PC-9 (cell line): ENCODE data around the gene TAS1R1. TPM values are rescaled to one million over a fixed set of nuclear protein-coding genes. Genes with fewer than 3 reads are reported as not detected.

Source experiments
- BruUV-seq: library from RNA; stranded (reverse); fragments of 400-500 nt; replicated peaks from 2 replicates; lab custom pipeline; 2021; lab: Mats Ljungman, UMichigan
- CTCF ChIA-PET: fragments of 300-600 bp; sonication (Branson Sonifier 250); formaldehyde crosslinking; loops from one replicate; lab custom pipeline; 2022; ENCODE audit warnings: antibody characterized with exemption; lab: Charles Lee
- POLR2A ChIA-PET: fragments of 300-600 bp; sonication (Branson Sonifier 250); formaldehyde crosslinking; loops from one replicate; lab custom pipeline; 2022; ENCODE audit warnings: antibody characterized with exemption; ENCODE audit not compliant: unreplicated experiment; lab: Charles Lee
- DNase-seq, 2 experiments: peaks; one replicate each; pipeline versions ENCODE4 v3.0.0 to v3.0.0-alpha.2; 2015 to 2022; ENCODE audit warnings: mixed read lengths in 1 of 2
- H2AFZ ChIP-seq: fragments of 200-600 bp; sonication (generic); 2 replicates; pipeline ENCODE4 v1.8.1; 2017; ENCODE audit warnings: antibody characterized with exemption
- H3F3A ChIP-seq: fragments of 200-600 bp; sonication (generic); 2 replicates; pipeline ENCODE4 v1.8.1; 2017; ENCODE audit warnings: antibody characterized with exemption, mild to moderate bottlenecking, low read depth; ENCODE audit not compliant: insufficient read depth
- H3K27ac ChIP-seq: fragments of 200-600 bp; sonication (generic); 2 replicates; pipeline ENCODE4 v1.6.1; 2016; ENCODE audit warnings: mixed run types
- H3K27me3 ChIP-seq: fragments of 200-600 bp; sonication (generic); 2 replicates; pipeline ENCODE4 v1.6.1; 2016; ENCODE audit warnings: low read depth, mixed run types; ENCODE audit not compliant: insufficient read depth
- H3K36me3 ChIP-seq: fragments of 200-600 bp; sonication (generic); 2 replicates; pipeline ENCODE4 v1.6.1; 2016; ENCODE audit warnings: low read depth, mixed run types
- H3K4me1 ChIP-seq: fragments of 200-600 bp; sonication (generic); replicated peaks from 2 replicates; pipeline ENCODE4 v1.6.1; 2016; ENCODE audit warnings: mixed run types; ENCODE audit not compliant: insufficient read depth
- H3K4me2 ChIP-seq: fragments of 200-600 bp; sonication (generic); 2 replicates; pipeline ENCODE4 v1.6.1; 2017; ENCODE audit warnings: mixed run types
- H3K4me3 ChIP-seq: fragments of 200-600 bp; sonication (generic); 2 replicates; pipeline ENCODE4 v1.6.1; 2016; ENCODE audit warnings: mixed run types
- H3K79me2 ChIP-seq: fragments of 200-600 bp; sonication (generic); 2 replicates; pipeline ENCODE4 v1.6.1; 2017; ENCODE audit warnings: low read depth, mixed run types
- H3K9me2 ChIP-seq: fragments of 200-600 bp; sonication (generic); 2 replicates; pipeline ENCODE4 v1.8.1; 2017; ENCODE audit warnings: mild to moderate bottlenecking; ENCODE audit not compliant: insufficient read depth
- H3K9me3 ChIP-seq: fragments of 200-600 bp; sonication (generic); 2 replicates; pipeline ENCODE4 v1.8.1; 2016; ENCODE audit warnings: low read depth; ENCODE audit not compliant: insufficient read depth
- H4K20me1 ChIP-seq: fragments of 200-600 bp; sonication (generic); 2 replicates; pipeline ENCODE4 v1.8.1; 2017; ENCODE audit not compliant: insufficient read depth
- CTCF ChIP-seq: fragments of 200-600 bp; sonication (generic); conservative IDR thresholded peaks from 2 replicates; pipeline ENCODE4 v1.6.1; 2017; ENCODE audit warnings: mixed run types, antibody characterized with exemption, mild to moderate bottlenecking, moderate library complexity
- EZH2 ChIP-seq: fragments of 200-600 bp; sonication (generic); IDR thresholded peaks from 2 replicates; pipeline ENCODE4 v1.8.0; 2017; ENCODE audit warnings: antibody characterized with exemption, low read depth
- intact Hi-C: fragments of 100-400 bp; cut with micrococcal nuclease; formaldehyde crosslinking; loops from one replicate; pipeline ENCODE4 v1.10.0; 2022; ENCODE audit not compliant: unreplicated experiment
- total RNA-seq: library from RNA; stranded (reverse); gene quantifications from 2 replicates; pipeline ENCODE4 v1.2.3, GENCODE V29; 2021

Gene TAS1R1
- total RNA-seq, 1 experiment from 2014 or later = not detected

- no peak for DNase-seq
- ChIA-PET POLR2A (no interaction called here), CTCF (no interaction called here)
- Histone ChIP-seq H3K4me3 (no peak overlapping the region), H3K27ac (no peak overlapping the region), H3K27me3 (no peaks in the 10 kb centered on the region), H3K9me2 (no peaks in the 10 kb centered on the region), H3K9me3 (no peaks in the 10 kb centered on the region), H4K20me1 (0 out of 2 replicates have a peak, but pooled peaks cover 6% of the 10 kb centered on the region), H3K4me2 (no peak overlapping the region), H3K36me3 (no peaks in the 10 kb centered on the region), H3F3A (peaks cover 10% of the 10 kb centered on the region), H3K4me1 (0 out of 2 replicates have a peak, but pooled peaks cover 8% of the 10 kb centered on the region), H3K79me2 (0 out of 2 replicates have a peak, but pooled peaks cover 14% of the 10 kb centered on the region), H2AFZ (no peak overlapping the region)
- no TSS peak for BruUV-seq
- TF ChIP-seq EZH2 (no peak), CTCF (no peak)
- intact Hi-C loops = no loop called here
Measured at GRCh38 chr1:6627841-6628545, 72.9 kb downstream of the TAS1R1 start.

GRCh38 chr1:6628971-6629479, 73.9 kb downstream of the TAS1R1 start:
- no peaks in the 10 kb centered on the region for H3K36me3 ChIP-seq
- DNase-seq = no peak
- intact Hi-C loops = no loop called here
- no peak for TF ChIP-seq EZH2
- TF ChIP-seq CTCF = no peak
- H3K4me2 ChIP-seq = no peak overlapping the region
- 0 out of 2 replicates have a peak, but pooled peaks cover 8% of the 10 kb centered on the region for H3K4me1 ChIP-seq
- H3K27me3 ChIP-seq = no peaks in the 10 kb centered on the region
- H3K27ac ChIP-seq = no peak overlapping the region
- no peak overlapping the region for H3K4me3 ChIP-seq
- H3F3A ChIP-seq = peaks cover 8% of the 10 kb centered on the region
- ChIA-PET POLR2A (no interaction called here), CTCF (no interaction called here)
- H3K9me3 ChIP-seq = no peaks in the 10 kb centered on the region
- 0 out of 2 replicates have a peak, but pooled peaks cover 14% of the 10 kb centered on the region for H3K79me2 ChIP-seq
- no TSS peak for BruUV-seq
- 0 out of 2 replicates have a peak, but pooled peaks cover 5% of the 10 kb centered on the region for H4K20me1 ChIP-seq
- no peak overlapping the region for H2AFZ ChIP-seq
- no peaks in the 10 kb centered on the region for H3K9me2 ChIP-seq

Other genes starting within 250 kb of the TAS1R1 start
- 62.2 and 70.2 TPM in 2 replicates for gene ACOT7, start 161.5 kb upstream of the TAS1R1 start, total RNA-seq
- gene HES2, start 135.4 kb upstream of the TAS1R1 start, total RNA-seq = 2.1 and 4.2 TPM in 2 replicates
- 18.6 and 32.3 TPM in 2 replicates for gene ESPN, start 130.5 kb upstream of the TAS1R1 start, total RNA-seq
- 12.3 and 21.1 TPM in 2 replicates for gene TNFRSF25, start 89.1 kb upstream of the TAS1R1 start, total RNA-seq
- gene PLEKHG5, start 63.6 kb upstream of the TAS1R1 start, total RNA-seq = 11.3 and 12.6 TPM in 2 replicates
- gene NOL9, start 794 bp upstream of the TAS1R1 start, total RNA-seq = 17.6 and 28.4 TPM in 2 replicates
- 17.2 and 25.5 TPM in 2 replicates for gene ZBTB48, start 24.7 kb downstream of the TAS1R1 start, total RNA-seq
- gene KLHL21, start 47.6 kb downstream of the TAS1R1 start, total RNA-seq = 20.6 and 24.4 TPM in 2 replicates
- 18.2 and 20.9 TPM in 2 replicates for gene PHF13, start 58.4 kb downstream of the TAS1R1 start, total RNA-seq
- gene THAP3, start 69.6 kb downstream of the TAS1R1 start, total RNA-seq = 14.6 and 18.7 TPM in 2 replicates
- 49.2 and 52.8 TPM in 2 replicates for gene DNAJC11, start 146.5 kb downstream of the TAS1R1 start, total RNA-seq
- gene CAMTA1, start 230.1 kb downstream of the TAS1R1 start, total RNA-seq = 72.3 and 75.3 TPM in 2 replicates